ENCODE measurements around the gene KRTAP5-6.
"Not testable (repeated sequence)": the region's sequence is repeated elsewhere in the genome, so short reads cannot be mapped to it uniquely, and the experiment has no call there.

The KRTAP5-6 gene

GRCh38 chr11:1661454-1662269 lies 35.3 kb upstream of the KRTAP5-6 start:
- DNase-seq (ENCODE audit: low read depth) = not testable (repeated sequence)

DNA sequence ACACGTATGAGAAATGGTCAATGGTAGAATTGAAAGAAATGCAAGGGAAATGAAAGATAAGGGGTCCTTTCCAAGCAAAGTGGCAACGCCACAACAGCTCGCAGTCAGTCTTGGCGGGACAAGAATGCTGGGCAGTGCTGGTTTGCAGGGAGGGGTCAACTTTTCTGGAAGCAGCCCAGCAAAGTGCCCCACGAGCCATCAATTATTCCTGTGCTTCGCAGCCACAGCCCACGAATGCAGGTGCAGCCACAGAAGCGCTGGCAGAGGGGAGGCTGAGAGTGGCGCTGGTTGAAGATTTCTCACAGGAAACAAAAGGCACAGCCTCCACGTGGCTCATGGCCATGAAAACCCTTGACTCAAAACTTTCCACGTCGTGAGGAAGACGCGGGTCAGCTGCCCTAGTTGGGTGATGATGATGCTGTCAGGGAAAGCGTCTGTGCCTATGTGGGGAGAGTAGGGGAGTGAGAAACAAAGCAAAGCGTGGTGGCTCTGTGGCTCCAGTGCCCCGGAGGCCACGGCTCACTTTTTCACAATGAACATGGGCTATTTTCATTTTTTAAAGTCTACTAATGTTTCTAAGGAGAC lies 34.2 kb upstream of the KRTAP5-6 start:
- not testable (repeated sequence) for DNase-seq (ENCODE audit: low read depth)

DNA sequence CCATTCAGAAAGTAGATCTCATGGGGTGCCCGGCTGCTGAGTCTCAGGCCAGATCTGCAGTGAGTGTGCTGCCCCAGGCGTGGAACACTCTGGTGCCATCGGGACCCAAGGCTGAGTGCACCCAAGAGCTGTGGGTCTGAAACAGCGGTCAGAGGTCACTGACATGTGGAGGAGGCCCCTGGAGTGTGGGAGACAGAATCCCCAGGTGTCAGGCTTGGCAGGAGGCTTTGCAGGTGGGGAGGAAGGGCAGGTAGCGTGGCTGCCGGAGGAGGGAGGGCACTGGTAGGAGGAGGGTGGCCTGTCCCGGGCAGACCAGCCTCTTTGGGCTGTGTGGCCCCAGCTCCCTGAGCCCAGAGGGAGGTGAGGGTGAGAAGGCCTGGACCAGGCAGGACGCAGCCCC lies 31.7 kb upstream of the KRTAP5-6 start:
- DNase-seq (ENCODE audit: low read depth) = no peak

DNA sequence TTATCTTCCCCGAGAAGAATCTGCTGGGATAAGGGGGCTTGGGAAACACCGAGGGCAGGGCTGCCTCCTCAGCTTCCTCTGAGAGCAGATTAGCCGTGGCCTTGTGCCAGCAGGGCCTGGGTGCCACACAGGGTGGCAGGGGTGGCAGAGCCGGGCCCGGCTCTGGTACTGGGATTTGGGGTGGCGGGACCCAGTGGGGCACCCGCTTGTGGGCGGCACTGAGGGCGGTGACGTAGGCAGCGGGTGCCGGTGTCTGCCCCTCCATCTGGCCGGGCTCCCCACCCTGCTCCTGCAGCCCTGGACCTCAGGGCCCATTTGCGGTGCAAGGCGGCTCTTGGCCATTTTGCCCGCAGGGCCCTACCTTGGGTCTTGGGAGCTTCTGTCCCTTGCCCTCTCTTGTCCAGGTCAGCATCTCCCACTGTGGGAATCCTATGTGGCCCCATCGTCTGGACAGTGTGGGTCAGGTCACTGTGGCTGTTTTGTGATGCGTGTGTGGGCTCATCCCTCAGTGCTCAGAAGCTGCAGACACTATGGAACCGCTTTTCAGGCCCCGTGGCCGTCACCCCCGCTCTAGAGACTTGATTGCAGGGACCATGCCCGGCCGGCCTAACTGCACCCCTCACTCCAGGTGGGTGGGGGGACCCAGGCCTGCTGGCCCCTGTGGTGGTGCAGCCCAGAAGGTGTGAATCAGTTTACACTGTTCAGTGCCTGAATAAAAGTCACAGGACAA lies 29.7 kb upstream of the KRTAP5-6 start:
- no peak for DNase-seq (ENCODE audit: low read depth)

- DNase-seq (ENCODE audit: low read depth) = no peak
Observed at GRCh38 chr11:1667906-1668305, 29.1 kb upstream of the KRTAP5-6 start.

- DNase-seq (ENCODE audit: low read depth) = no peak
Observed at GRCh38 chr11:1668911-1669473, 28.0 kb upstream of the KRTAP5-6 start.

GRCh38 chr11:1669546-1670218 lies 27.3 kb upstream of the KRTAP5-6 start:
- DNase-seq (ENCODE audit: low read depth) = no peak

GRCh38 chr11:1670457-1670856 lies 26.5 kb upstream of the KRTAP5-6 start:
- not testable (repeated sequence) for DNase-seq (ENCODE audit: low read depth)

DNA sequence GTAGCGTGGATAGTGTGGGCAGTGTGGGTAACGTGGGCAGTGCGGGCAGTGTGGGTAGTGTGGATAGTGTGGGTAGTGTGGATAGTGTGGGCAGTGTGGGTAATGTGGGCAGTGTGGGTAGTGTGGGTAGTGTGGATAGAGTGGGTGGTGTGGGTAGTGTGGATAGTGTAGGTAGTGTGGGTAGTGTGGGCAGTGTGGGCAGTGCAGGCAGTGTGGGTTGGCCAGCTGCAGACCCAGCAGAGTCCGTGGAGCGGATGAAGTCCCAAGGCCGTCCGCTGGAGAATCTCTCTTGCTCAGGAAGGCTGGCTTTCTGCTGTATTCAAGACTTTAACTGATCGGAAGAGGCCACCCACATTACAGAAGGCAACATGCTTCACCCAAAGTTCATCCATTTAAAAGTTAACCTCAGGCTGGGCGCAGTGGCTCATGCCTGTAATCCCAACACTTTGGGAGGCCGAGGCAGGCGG lies 26.1 kb upstream of the KRTAP5-6 start:
- no peak for DNase-seq (ENCODE audit: low read depth)

- DNase-seq (ENCODE audit: low read depth) = no peak
Observed at GRCh38 chr11:1671658-1672057, 25.3 kb upstream of the KRTAP5-6 start.

GRCh38 chr11:1672613-1673350 lies 24.2 kb upstream of the KRTAP5-6 start:
- no peak for DNase-seq (ENCODE audit: low read depth)

DNA sequence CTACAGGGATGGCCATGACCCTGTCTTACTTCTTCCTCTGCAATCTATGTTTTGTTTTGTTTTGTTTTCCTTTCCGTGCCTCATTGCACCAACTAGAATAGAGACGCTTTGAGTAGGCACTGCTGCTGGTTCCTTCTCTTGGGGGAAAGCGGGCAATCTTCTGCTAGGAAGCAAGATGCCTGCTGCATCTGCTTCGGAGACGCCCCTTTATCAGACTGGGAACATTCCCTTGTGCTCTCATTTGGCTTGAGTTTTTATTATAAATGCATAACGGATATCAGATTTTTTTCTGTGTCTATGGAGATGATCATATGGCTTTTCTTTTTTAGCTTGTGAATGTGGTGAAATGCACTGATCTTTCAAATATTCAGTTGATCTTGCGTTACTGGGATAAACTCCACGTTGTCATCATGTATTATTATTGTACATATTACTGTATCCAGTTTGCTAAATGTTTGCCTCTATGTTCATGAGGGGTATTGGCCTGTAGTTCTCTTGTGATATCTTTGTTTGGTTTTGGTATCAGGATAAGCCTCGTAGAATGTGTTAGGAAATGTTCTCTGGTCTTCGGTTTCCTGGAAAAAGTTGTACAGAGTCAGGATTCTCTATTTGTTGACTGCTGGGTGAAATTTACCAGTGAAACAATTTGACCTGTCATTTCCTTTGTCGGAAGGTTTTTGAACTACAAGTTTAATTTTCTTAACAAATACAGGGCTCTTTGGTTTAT lies 23.4 kb upstream of the KRTAP5-6 start:
- no peak for DNase-seq (ENCODE audit: low read depth)

- no peak for DNase-seq (ENCODE audit: low read depth)
Observed at GRCh38 chr11:1674173-1675131, 22.5 kb upstream of the KRTAP5-6 start.

DNA sequence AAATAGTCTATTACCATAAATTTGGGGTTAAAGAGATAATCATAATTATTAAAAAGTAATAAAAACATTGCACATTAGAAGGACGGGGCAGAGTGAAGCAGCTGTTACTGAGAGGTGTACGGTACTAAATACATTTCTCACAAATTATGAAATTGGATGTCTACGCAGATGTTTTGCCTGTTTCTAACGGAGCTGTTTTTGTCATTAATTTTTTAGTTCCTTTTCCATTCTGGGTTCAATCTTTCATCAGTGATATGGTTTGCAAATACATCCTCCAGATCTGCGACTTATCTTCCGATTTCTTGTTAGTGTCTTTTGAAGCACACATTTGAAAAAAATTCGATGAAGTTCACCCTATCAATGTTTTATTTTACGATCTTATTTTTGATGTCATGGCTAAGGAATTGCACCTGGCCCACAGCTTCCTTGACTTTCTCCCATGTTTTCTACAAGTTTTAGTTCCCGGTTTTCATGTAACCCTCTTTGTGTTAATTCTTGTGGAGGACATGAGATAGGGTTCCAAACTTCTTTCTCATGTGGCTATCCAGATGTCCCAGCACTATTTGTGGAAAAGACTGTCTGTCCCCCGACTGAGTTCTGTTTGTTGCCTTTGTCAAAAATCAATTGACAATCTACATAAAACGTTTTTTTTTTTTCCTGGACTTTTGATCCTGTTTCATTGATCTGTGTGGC lies 21.3 kb upstream of the KRTAP5-6 start:
- DNase-seq (ENCODE audit: low read depth) = no peak

- DNase-seq (ENCODE audit: low read depth) = no peak
Observed at GRCh38 chr11:1676229-1676740, 20.7 kb upstream of the KRTAP5-6 start.

DNA sequence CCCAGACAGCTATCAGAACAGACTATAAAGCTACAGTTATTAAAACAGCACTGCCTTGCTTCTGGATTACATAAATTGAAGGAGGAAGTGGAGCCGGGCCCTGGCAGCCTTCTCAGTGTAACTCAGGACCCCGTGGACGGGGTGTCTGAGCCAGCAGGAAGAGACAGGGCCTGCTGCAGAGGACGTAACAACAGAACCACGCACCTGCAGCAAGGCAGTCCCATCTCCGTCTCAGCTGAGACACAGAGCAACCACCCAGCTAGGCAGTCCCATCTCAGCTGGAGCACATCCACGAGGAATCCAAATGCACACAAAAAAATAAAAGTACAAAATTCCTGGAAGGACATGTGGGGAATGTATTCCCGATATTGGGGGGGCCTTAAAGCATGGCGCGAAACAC lies 17.1 kb upstream of the KRTAP5-6 start:
- no peak for DNase-seq (ENCODE audit: low read depth)

GRCh38 chr11:1682225-1682905 lies 14.6 kb upstream of the KRTAP5-6 start:
- DNase-seq (ENCODE audit: low read depth) = no peak

- DNase-seq (ENCODE audit: low read depth) = not testable (repeated sequence)
Observed at GRCh38 chr11:1683216-1683615, 13.8 kb upstream of the KRTAP5-6 start.
